Measurements from ENCODE around the gene ZGLP1. TPM values are rescaled to one million over a fixed set of nuclear protein-coding genes. Genes with fewer than 3 reads are reported as not detected.

ZGLP1 gene
- total RNA-seq, 2 donors from 2014 or later = 2.3 to 4.6 TPM

GRCh38 chr19:10317045-10317856 lies 7.6 kb upstream of the ZGLP1 start:
- H3K27ac ChIP-seq = no peak overlapping the region
- ATAC-seq = no peak
- TF ChIP-seq, protein P1, sequence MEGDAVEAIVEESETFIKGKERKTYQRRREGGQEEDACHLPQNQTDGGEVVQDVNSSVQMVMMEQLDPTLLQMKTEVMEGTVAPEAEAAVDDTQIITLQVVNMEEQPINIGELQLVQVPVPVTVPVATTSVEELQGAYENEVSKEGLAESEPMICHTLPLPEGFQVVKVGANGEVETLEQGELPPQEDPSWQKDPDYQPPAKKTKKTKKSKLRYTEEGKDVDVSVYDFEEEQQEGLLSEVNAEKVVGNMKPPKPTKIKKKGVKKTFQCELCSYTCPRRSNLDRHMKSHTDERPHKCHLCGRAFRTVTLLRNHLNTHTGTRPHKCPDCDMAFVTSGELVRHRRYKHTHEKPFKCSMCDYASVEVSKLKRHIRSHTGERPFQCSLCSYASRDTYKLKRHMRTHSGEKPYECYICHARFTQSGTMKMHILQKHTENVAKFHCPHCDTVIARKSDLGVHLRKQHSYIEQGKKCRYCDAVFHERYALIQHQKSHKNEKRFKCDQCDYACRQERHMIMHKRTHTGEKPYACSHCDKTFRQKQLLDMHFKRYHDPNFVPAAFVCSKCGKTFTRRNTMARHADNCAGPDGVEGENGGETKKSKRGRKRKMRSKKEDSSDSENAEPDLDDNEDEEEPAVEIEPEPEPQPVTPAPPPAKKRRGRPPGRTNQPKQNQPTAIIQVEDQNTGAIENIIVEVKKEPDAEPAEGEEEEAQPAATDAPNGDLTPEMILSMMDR (IDR thresholded peaks at IDR 0.05) = no peak
- DNase-seq = no peak
- no peak overlapping the region for H3K4me3 ChIP-seq
- intact Hi-C loops (cut with DNase I) = no loop called here
- WGBS, 2 donors = 81 to 85% methylated on average over 14 to 28 of the region's 29 CpGs
- H3K27me3 ChIP-seq = no peaks in the 10 kb centered on the region
- H3K9me3 ChIP-seq = no peaks in the 10 kb centered on the region
- H3K4me1 ChIP-seq = peaks cover 16% of the 10 kb centered on the region
- peaks cover 0 to 18% of the 10 kb centered on the region in 2 donors for H3K36me3 ChIP-seq (replicated peaks in 1 of 2; ENCODE audit: insufficient read depth in 1 of 2, low read depth in 2 of 2)

GRCh38 chr19:10316229-10317044 lies 6.8 kb upstream of the ZGLP1 start:
- Histone ChIP-seq H3K27ac (peak overlapping the region in 3 of 4 donors; percentile 55 to 68 (median 63)), H3K36me3 (replicated peaks in 1 of 2; ENCODE audit: insufficient read depth in 1 of 2, low read depth in 2 of 2) (peaks cover 0 to 10% of the 10 kb centered on the region in 2 donors), H3K9me3 (no peaks in the 10 kb centered on the region), H3K27me3 (no peaks in the 10 kb centered on the region), H3K4me3 (no peak overlapping the region), H3K4me1 (peaks cover 16% of the 10 kb centered on the region)
- intact Hi-C loops (cut with DNase I) = no loop called here
- DNase-seq (peak in 2 of 4 donors; percentile 23 to 33), ATAC-seq (peak; percentile 12)
- TF ChIP-seq, protein P1 (IDR thresholded peaks at IDR 0.05) = no peak
- TF ChIP-seq POLR2A (IDR thresholded peaks at IDR 0.05) = no peak
- 59 to 79% methylated on average over 8 to 16 of the region's 19 CpGs for WGBS, 2 donors

DNA sequence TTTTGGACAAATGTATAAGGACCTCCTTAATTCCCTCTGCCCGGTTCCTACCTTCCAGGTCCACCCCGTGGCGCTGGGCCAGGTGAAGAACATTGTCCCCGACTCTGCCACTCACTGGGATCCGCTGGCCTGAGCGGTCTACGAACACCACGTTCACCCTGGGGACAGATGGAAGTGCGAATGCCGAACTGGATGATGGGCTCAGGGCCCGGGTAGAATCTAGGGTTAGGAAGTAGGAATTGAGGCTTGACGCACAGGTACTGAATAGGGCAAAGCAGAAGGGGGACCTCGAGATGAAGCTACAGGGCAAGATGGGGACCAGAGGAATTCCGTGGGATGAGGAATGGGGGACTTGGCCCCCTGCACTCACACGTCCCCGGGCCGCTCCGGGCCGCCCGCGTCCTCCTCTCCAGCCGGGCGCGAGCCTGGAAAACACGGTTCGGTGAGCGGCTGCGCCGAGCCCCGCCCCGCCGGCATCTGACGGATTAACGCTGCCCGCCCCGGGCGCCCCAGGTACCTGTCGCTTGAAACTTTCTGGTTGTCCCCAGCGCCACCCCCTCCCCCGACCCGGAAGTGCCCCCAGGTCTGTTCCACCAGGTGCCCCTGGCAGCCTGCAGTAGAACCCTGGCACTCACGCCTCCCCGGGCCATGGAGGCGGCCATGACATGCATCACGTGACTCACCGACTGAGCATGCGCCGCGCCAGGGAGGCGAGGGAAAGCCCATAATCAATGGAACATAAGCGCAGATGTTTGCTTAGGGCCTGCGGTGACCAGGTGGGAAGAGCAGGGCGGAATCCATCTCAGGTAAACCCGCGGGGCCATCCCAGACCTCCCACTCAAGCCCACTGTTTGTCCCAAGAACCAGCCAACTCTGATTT lies 6.0 kb upstream of the ZGLP1 start, which contains the start of gene FDX2:
Gene FDX2, minus strand, starts transcription at position 681 of the 880 bp plus-strand sequence. Its CDS starts 19 bp downstream, at position 662.
- peak within 1 kb of the TSS; percentile 87 to 90 for H3K4me3 ChIP-seq
- 0 to 1% methylated on average over 17 to 52 of the region's 55 CpGs for WGBS, 2 donors
- H3K4me1 ChIP-seq = peaks cover 16% of the 10 kb centered on the region
- H3K9me3 ChIP-seq = no peaks in the 10 kb centered on the region
- TF ChIP-seq, protein P1 (IDR thresholded peaks at IDR 0.05) = peak in 1 of 7 experiments; percentile 6
- TF ChIP-seq POLR2A (IDR thresholded peaks at IDR 0.05) = peak in 2 of 3 donors; percentile 37 to 44
- no peaks in the 10 kb centered on the region for H3K27me3 ChIP-seq
- peaks cover 0 to 8% of the 10 kb centered on the region in 2 donors for H3K36me3 ChIP-seq (replicated peaks in 1 of 2; ENCODE audit: insufficient read depth in 1 of 2, low read depth in 2 of 2)
- H3K27ac ChIP-seq = peak within 1 kb of the TSS in 3 of 4 donors; percentile 55 to 68 (median 63)
- intact Hi-C loops (cut with DNase I) = no loop called here
- peak; percentile 91 for ATAC-seq
- peak; percentile 92 to 93 (median 92) for DNase-seq

- no peak for ATAC-seq
- Histone ChIP-seq H3K9me3 (no peaks in the 10 kb centered on the region), H3K27me3 (no peaks in the 10 kb centered on the region), H3K4me1 (no peaks in the 10 kb centered on the region), H3K4me3 (no peak overlapping the region), H3K36me3 (replicated peaks in 1 of 2; ENCODE audit: insufficient read depth in 1 of 2, low read depth in 2 of 2) (no peaks in the 10 kb centered on the region), H3K27ac (no peak overlapping the region)
- DNase-seq = no peak
- 81 to 99% methylated on average over 5 of the region's 5 CpGs for WGBS, 2 donors
- intact Hi-C loops (cut with DNase I) = no loop called here
- no peak for TF ChIP-seq POLR2A (IDR thresholded peaks at IDR 0.05)
- TF ChIP-seq, protein P1 (IDR thresholded peaks at IDR 0.05) = no peak
These were observed 3.3 kb downstream of the ZGLP1 start for GRCh38 chr19:10306327-10306726.
